ENCODE data around the gene CYP26C1.

CYP26C1 gene

GRCh38 chr10:93085272-93085859 is 24.8 kb downstream of the CYP26C1 start:
- 100% methylated on average over 3 of the region's 4 CpGs for WGBS (ENCODE audit: insufficient coverage)
- POLR2A ChIA-PET = no interaction called here

GRCh38 chr10:93086289-93086688 is 25.7 kb downstream of the CYP26C1 start:
- no peak for DNase-seq
- CTCF ChIA-PET = interaction anchor here (1.0 kb wide), 2 partner anchors 19 to 29 kb away, joined by 3 read pairs; no protein-coding TSS in a partner anchor
- no peak overlapping the region for H3K4me3 ChIP-seq (ENCODE audit: control insufficient read depth in 1 of 7, extremely low read depth in 1 of 7, insufficient read depth in 4 of 7, low read depth in 2 of 7, low read length in 6 of 7)
- H3K27me3 ChIP-seq (replicated peaks in 2 of 5; ENCODE audit: control insufficient read depth in 4 of 5, insufficient read depth in 5 of 5, low read length in 4 of 5) = peaks cover 0 to 8% (median 3%) of the 10 kb centered on the region in 5 experiments
- no peaks in the 10 kb centered on the region for H3K9me3 ChIP-seq (ENCODE audit: control extremely low read depth in 1 of 5, control insufficient read depth in 4 of 5, insufficient read depth in 2 of 5, low read depth in 1 of 5, low read length in 4 of 5)
- H3K27ac ChIP-seq (ENCODE audit: insufficient read depth in 1 of 2, low read depth in 1 of 2, low read length in 2 of 2, poor library complexity in 1 of 2, severe bottlenecking in 2 of 2) = no peak overlapping the region
- POLR2A ChIA-PET = no interaction called here
- H3K4me1 ChIP-seq (ENCODE audit: control extremely low read depth in 1 of 4, control insufficient read depth in 4 of 4, insufficient read depth in 4 of 4, low read length in 3 of 4) = no peaks in the 10 kb centered on the region
- WGBS (ENCODE audit: insufficient coverage) = 100% methylated on average over 3 of the region's 6 CpGs
- H3K36me3 ChIP-seq (ENCODE audit: control insufficient read depth in 4 of 4, insufficient read depth in 4 of 4, low read length in 3 of 4) = no peaks in the 10 kb centered on the region

More at GRCh38 chr10:93085272-93085859, 24.8 kb downstream of the CYP26C1 start:
- H3K27ac ChIP-seq (ENCODE audit: insufficient read depth in 1 of 2, low read depth in 1 of 2, low read length in 2 of 2, poor library complexity in 1 of 2, severe bottlenecking in 2 of 2) = no peak overlapping the region
- no peak overlapping the region for H3K4me3 ChIP-seq (ENCODE audit: control insufficient read depth in 1 of 7, extremely low read depth in 1 of 7, insufficient read depth in 4 of 7, low read depth in 2 of 7, low read length in 6 of 7)
- no peak for DNase-seq
- H3K36me3 ChIP-seq (ENCODE audit: control insufficient read depth in 4 of 4, insufficient read depth in 4 of 4, low read length in 3 of 4) = no peaks in the 10 kb centered on the region
- H3K9me3 ChIP-seq (ENCODE audit: control extremely low read depth in 1 of 5, control insufficient read depth in 4 of 5, insufficient read depth in 2 of 5, low read depth in 1 of 5, low read length in 4 of 5) = no peaks in the 10 kb centered on the region
- H3K4me1 ChIP-seq (ENCODE audit: control extremely low read depth in 1 of 4, control insufficient read depth in 4 of 4, insufficient read depth in 4 of 4, low read length in 3 of 4) = no peaks in the 10 kb centered on the region
- CTCF ChIA-PET = interaction anchor here (1.0 to 1.5 kb wide), 3 partner anchors 20 to 267 kb away, joined by 3 read pairs; no protein-coding TSS in a partner anchor
- H3K27me3 ChIP-seq (replicated peaks in 2 of 5; ENCODE audit: control insufficient read depth in 4 of 5, insufficient read depth in 5 of 5, low read length in 4 of 5) = peaks cover 0 to 15% (median 5%) of the 10 kb centered on the region in 5 experiments

GRCh38 chr10:93087846-93088245 is 27.2 kb downstream of the CYP26C1 start:
- H3K36me3 ChIP-seq (ENCODE audit: control insufficient read depth in 4 of 4, insufficient read depth in 4 of 4, low read length in 3 of 4) = no peaks in the 10 kb centered on the region
- POLR2A ChIA-PET = no interaction called here
- CTCF ChIA-PET = interaction anchor here (0.9 to 1.6 kb wide), 2 partner anchors 7 to 264 kb away, joined by 4 to 5 read pairs; no protein-coding TSS in a partner anchor
- 100% methylated on average over 1 of the region's 3 CpGs for WGBS (ENCODE audit: insufficient coverage)
- no peaks in the 10 kb centered on the region for H3K9me3 ChIP-seq (ENCODE audit: control extremely low read depth in 1 of 5, control insufficient read depth in 4 of 5, insufficient read depth in 2 of 5, low read depth in 1 of 5, low read length in 4 of 5)
- H3K4me1 ChIP-seq (ENCODE audit: control extremely low read depth in 1 of 4, control insufficient read depth in 4 of 4, insufficient read depth in 4 of 4, low read length in 3 of 4) = no peaks in the 10 kb centered on the region
- no peak for DNase-seq
- peaks cover 0 to 1% (median 0%) of the 10 kb centered on the region in 5 experiments for H3K27me3 ChIP-seq (replicated peaks in 2 of 5; ENCODE audit: control insufficient read depth in 4 of 5, insufficient read depth in 5 of 5, low read length in 4 of 5)
- H3K27ac ChIP-seq (ENCODE audit: insufficient read depth in 1 of 2, low read depth in 1 of 2, low read length in 2 of 2, poor library complexity in 1 of 2, severe bottlenecking in 2 of 2) = no peak overlapping the region
- no peak overlapping the region for H3K4me3 ChIP-seq (ENCODE audit: control insufficient read depth in 1 of 7, extremely low read depth in 1 of 7, insufficient read depth in 4 of 7, low read depth in 2 of 7, low read length in 6 of 7)

- Histone ChIP-seq H3K4me1 (ENCODE audit: control extremely low read depth in 1 of 4, control insufficient read depth in 4 of 4, insufficient read depth in 4 of 4, low read length in 3 of 4) (no peaks in the 10 kb centered on the region), H3K36me3 (ENCODE audit: control insufficient read depth in 4 of 4, insufficient read depth in 4 of 4, low read length in 3 of 4) (no peaks in the 10 kb centered on the region), H3K27ac (ENCODE audit: insufficient read depth in 1 of 2, low read depth in 1 of 2, low read length in 2 of 2, poor library complexity in 1 of 2, severe bottlenecking in 2 of 2) (no peak overlapping the region), H3K4me3 (ENCODE audit: control insufficient read depth in 1 of 7, extremely low read depth in 1 of 7, insufficient read depth in 4 of 7, low read depth in 2 of 7, low read length in 6 of 7) (no peak overlapping the region), H3K27me3 (replicated peaks in 2 of 5; ENCODE audit: control insufficient read depth in 4 of 5, insufficient read depth in 5 of 5, low read length in 4 of 5) (peaks cover 0 to under 1% (median 0%) of the 10 kb centered on the region in 5 experiments), H3K9me3 (ENCODE audit: control extremely low read depth in 1 of 5, control insufficient read depth in 4 of 5, insufficient read depth in 2 of 5, low read depth in 1 of 5, low read length in 4 of 5) (no peaks in the 10 kb centered on the region)
- ChIA-PET CTCF (interaction anchor here (0.9 to 1.6 kb wide), 2 partner anchors 8 to 264 kb away, joined by 4 to 5 read pairs; no protein-coding TSS in a partner anchor), POLR2A (no interaction called here)
- WGBS (ENCODE audit: insufficient coverage) = 78% methylated on average over 4 of the region's 4 CpGs
- no peak for DNase-seq
These were observed 27.9 kb downstream of the CYP26C1 start for GRCh38 chr10:93088466-93088865.

- ChIA-PET CTCF (no interaction called here), POLR2A (no interaction called here)
- 39% methylated on average over 2 of the region's 2 CpGs for WGBS (ENCODE audit: insufficient coverage)
- Histone ChIP-seq H3K27me3 (replicated peaks in 2 of 5; ENCODE audit: control insufficient read depth in 4 of 5, insufficient read depth in 5 of 5, low read length in 4 of 5) (peaks cover 0 to 2% (median 0%) of the 10 kb centered on the region in 5 experiments), H3K36me3 (ENCODE audit: control insufficient read depth in 4 of 4, insufficient read depth in 4 of 4, low read length in 3 of 4) (no peaks in the 10 kb centered on the region), H3K4me1 (ENCODE audit: control extremely low read depth in 1 of 4, control insufficient read depth in 4 of 4, insufficient read depth in 4 of 4, low read length in 3 of 4) (no peaks in the 10 kb centered on the region), H3K9me3 (ENCODE audit: control extremely low read depth in 1 of 5, control insufficient read depth in 4 of 5, insufficient read depth in 2 of 5, low read depth in 1 of 5, low read length in 4 of 5) (no peaks in the 10 kb centered on the region), H3K4me3 (ENCODE audit: control insufficient read depth in 1 of 7, extremely low read depth in 1 of 7, insufficient read depth in 4 of 7, low read depth in 2 of 7, low read length in 6 of 7) (no peak overlapping the region), H3K27ac (ENCODE audit: insufficient read depth in 1 of 2, low read depth in 1 of 2, low read length in 2 of 2, poor library complexity in 1 of 2, severe bottlenecking in 2 of 2) (no peak overlapping the region)
- no peak for DNase-seq
These were observed 30.0 kb downstream of the CYP26C1 start for GRCh38 chr10:93090619-93091018.

GRCh38 chr10:93091960-93092359 is 31.4 kb downstream of the CYP26C1 start:
- DNase-seq = no peak
- H3K27ac ChIP-seq (ENCODE audit: insufficient read depth in 1 of 2, low read depth in 1 of 2, low read length in 2 of 2, poor library complexity in 1 of 2, severe bottlenecking in 2 of 2) = no peak overlapping the region
- no peaks in the 10 kb centered on the region for H3K9me3 ChIP-seq (ENCODE audit: control extremely low read depth in 1 of 5, control insufficient read depth in 4 of 5, insufficient read depth in 2 of 5, low read depth in 1 of 5, low read length in 4 of 5)
- H3K27me3 ChIP-seq (replicated peaks in 2 of 5; ENCODE audit: control insufficient read depth in 4 of 5, insufficient read depth in 5 of 5, low read length in 4 of 5) = peaks cover 0 to 2% (median 0%) of the 10 kb centered on the region in 5 experiments
- H3K36me3 ChIP-seq (ENCODE audit: control insufficient read depth in 4 of 4, insufficient read depth in 4 of 4, low read length in 3 of 4) = no peaks in the 10 kb centered on the region
- POLR2A ChIA-PET = no interaction called here
- no CpG with 5 or more reads among the region's 3 CpGs for WGBS (ENCODE audit: insufficient coverage)
- H3K4me3 ChIP-seq (ENCODE audit: control insufficient read depth in 1 of 7, extremely low read depth in 1 of 7, insufficient read depth in 4 of 7, low read depth in 2 of 7, low read length in 6 of 7) = no peak overlapping the region
- H3K4me1 ChIP-seq (ENCODE audit: control extremely low read depth in 1 of 4, control insufficient read depth in 4 of 4, insufficient read depth in 4 of 4, low read length in 3 of 4) = no peaks in the 10 kb centered on the region
- CTCF ChIA-PET = no interaction called here

GRCh38 chr10:93095225-93095624 is 34.6 kb downstream of the CYP26C1 start:
- Histone ChIP-seq H3K4me1 (ENCODE audit: control extremely low read depth in 1 of 4, control insufficient read depth in 4 of 4, insufficient read depth in 4 of 4, low read length in 3 of 4) (no peaks in the 10 kb centered on the region), H3K36me3 (ENCODE audit: control insufficient read depth in 4 of 4, insufficient read depth in 4 of 4, low read length in 3 of 4) (no peaks in the 10 kb centered on the region), H3K9me3 (ENCODE audit: control extremely low read depth in 1 of 5, control insufficient read depth in 4 of 5, insufficient read depth in 2 of 5, low read depth in 1 of 5, low read length in 4 of 5) (no peaks in the 10 kb centered on the region), H3K4me3 (ENCODE audit: control insufficient read depth in 1 of 7, extremely low read depth in 1 of 7, insufficient read depth in 4 of 7, low read depth in 2 of 7, low read length in 6 of 7) (no peak overlapping the region), H3K27ac (ENCODE audit: insufficient read depth in 1 of 2, low read depth in 1 of 2, low read length in 2 of 2, poor library complexity in 1 of 2, severe bottlenecking in 2 of 2) (no peak overlapping the region), H3K27me3 (replicated peaks in 2 of 5; ENCODE audit: control insufficient read depth in 4 of 5, insufficient read depth in 5 of 5, low read length in 4 of 5) (peaks cover 0 to 2% (median 0%) of the 10 kb centered on the region in 5 experiments)
- ChIA-PET POLR2A (no interaction called here), CTCF (no interaction called here)
- no peak for DNase-seq
- 100% methylated on average over 1 of the region's 1 CpG for WGBS (ENCODE audit: insufficient coverage)

Measured in common myeloid progenitor, CD34-positive (primary cell).